ENCODE measurements around the gene SCAP. TPM values are rescaled to one million over a fixed set of nuclear protein-coding genes. Genes with fewer than 3 reads are reported as not detected.
"Not testable (repeated sequence)": the region's sequence is repeated elsewhere in the genome, so short reads cannot be mapped to it uniquely, and the experiment has no call there.

Gene SCAP
- polyA plus RNA-seq, 4 donors, result 62.9 to 88.9 (median 73.0) TPM

GRCh38 chr3:47482366-47482765, 6.6 kb upstream of the SCAP start:
- DNase-seq (ENCODE audit: low read depth in 4 of 4, low spot score in 3 of 4), result no peak

GRCh38 chr3:47481763-47482162, 6.0 kb upstream of the SCAP start:
- not testable (repeated sequence) for DNase-seq (ENCODE audit: low read depth in 4 of 4, low spot score in 3 of 4)

- DNase-seq (ENCODE audit: low read depth in 4 of 4, low spot score in 3 of 4), result not testable (repeated sequence)
Measured at GRCh38 chr3:47480267-47480666, 4.5 kb upstream of the SCAP start.

GRCh38 chr3:47479826-47480160, 4.1 kb upstream of the SCAP start:
- no peak for DNase-seq (ENCODE audit: low read depth in 4 of 4, low spot score in 3 of 4)

DNA sequence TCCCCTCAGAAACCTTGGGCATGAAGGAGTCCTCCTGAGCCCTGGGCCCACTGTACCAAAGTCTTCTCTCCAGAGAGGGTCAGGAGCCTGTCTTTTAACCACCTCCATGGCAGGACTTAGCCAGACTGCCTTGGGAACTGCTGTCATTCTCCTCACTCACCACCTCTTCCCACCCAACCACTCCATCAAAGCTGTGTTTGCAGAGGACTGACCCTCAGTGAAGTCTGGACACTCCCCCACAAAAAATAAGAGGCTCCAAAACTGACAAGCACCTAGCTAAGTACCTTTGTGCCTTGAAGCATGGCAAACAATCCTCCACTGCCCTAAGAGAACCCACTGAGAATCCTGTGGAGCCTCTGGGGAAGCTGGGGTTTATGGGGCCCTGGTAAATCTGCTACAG, 2.3 kb upstream of the SCAP start:
- DNase-seq (ENCODE audit: low read depth in 4 of 4, low spot score in 3 of 4), result no peak

- DNase-seq (ENCODE audit: low read depth in 4 of 4, low spot score in 3 of 4), result no peak
Measured at GRCh38 chr3:47476644-47477199, 981 bp upstream of the SCAP start.

GRCh38 chr3:47476330-47476626, 537 bp upstream of the SCAP start:
- DNase-seq (ENCODE audit: low read depth in 4 of 4, low spot score in 3 of 4), result no peak

GRCh38 chr3:47475029-47475569, 642 bp downstream of the SCAP start:
- peak in 3 of 4 donors; percentile 10 to 33 (median 11) for DNase-seq (ENCODE audit: low read depth in 4 of 4, low spot score in 3 of 4)

DNA sequence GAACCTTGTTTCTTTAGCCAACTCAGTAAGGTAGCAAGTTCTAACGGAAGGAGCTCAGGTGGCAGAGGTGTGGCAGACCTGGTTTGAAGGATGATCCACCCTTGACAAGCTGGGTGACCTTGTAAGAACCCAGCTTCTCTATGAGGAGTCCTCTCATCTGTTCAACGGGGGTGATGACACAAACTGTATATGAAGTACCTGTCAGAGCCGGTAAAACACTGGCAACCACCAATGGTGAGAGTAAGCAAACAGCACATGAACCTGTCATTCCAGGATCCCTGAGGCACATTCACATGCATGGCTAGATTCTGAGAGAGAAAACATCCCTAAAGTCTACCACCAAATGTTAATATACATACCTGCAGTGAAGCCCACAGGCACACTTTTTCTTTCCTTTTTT, 2.4 kb downstream of the SCAP start:
- DNase-seq (ENCODE audit: low read depth in 4 of 4, low spot score in 3 of 4), result no peak

DNA sequence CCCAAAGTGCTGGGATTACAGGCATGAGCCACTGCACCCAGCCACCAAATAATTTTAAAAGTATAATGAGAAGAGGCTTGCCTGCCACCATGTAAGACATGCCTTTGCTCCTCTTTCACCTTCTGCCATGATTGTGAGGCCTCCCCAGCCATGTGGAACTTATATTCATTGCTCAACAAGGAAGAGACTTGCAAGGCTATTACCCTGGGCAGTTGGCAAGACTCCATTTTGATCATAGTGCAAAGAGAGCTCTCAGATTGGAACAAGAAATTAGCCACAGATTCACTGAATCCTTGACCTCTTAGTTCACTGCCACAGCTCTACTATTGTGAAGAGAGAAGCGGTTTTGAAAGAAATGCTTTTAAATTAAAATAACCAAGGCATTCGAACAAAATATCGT, 6.1 kb downstream of the SCAP start:
- DNase-seq (ENCODE audit: low read depth in 4 of 4, low spot score in 3 of 4), result no peak

DNA sequence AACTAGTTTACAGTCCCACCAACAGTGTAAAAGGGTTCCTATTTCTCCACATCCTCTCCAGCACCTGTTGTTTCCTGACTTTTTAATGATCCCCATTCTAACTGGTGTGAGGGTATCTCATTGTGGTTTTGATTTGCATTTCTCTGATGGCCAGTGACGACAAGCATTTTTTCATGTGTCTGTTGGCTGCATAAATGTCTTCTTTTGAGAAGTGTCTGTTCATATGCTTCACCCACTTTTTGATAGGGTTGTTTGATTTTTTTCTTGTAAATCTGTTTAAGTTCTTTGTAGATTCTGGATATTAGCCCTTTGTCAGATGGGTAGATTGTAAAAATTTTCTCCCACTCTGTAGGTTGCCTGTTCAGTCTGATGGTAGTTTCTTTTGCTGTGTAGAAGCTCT, 7.4 kb downstream of the SCAP start:
- not testable (repeated sequence) for DNase-seq (ENCODE audit: low read depth in 4 of 4, low spot score in 3 of 4)

DNA sequence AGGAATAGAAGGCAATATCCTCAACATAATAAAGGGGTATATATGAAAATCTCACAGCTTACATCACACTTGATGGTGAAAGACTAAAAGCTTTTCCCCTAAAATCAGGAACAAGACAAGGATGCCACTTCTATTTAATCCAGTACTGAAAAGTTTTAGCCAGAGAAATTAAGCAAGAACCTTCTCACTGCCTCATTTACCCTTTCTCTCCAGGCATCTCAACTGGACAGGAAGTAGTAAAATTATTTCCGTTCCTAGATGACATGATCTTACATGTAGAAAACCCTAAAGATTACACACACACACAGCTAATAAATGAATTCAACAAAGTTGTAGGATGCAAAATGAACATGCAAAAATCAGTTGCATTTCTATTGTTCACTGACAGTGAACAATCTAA, 11.2 kb downstream of the SCAP start:
- no peak for DNase-seq (ENCODE audit: low read depth in 4 of 4, low spot score in 3 of 4)

GRCh38 chr3:47459534-47460085, 16.1 kb downstream of the SCAP start:
- not testable (repeated sequence) for DNase-seq (ENCODE audit: low read depth in 4 of 4, low spot score in 3 of 4)

DNA sequence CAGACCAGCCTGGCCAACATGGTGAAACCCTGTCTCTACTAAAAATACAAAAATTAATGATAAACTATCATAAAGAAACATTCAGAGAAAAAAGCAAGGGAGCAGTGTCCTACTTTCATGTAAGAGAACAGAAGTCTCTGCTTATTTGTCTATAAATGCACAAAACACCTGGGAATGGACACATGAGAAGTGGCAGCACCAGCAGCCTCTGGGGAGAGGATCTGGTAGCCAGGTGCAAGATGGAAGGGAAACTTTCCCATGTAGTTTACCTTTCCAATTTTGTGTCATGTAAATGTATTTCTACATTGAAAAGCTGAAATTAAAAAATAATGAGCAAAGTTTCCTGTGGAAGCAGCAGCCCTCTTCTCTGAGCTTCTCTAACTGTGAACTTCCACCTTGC, 18.8 kb downstream of the SCAP start:
- DNase-seq (ENCODE audit: low read depth in 4 of 4, low spot score in 3 of 4), result no peak

GRCh38 chr3:47455806-47456452, 19.8 kb downstream of the SCAP start:
- no peak for DNase-seq (ENCODE audit: low read depth in 4 of 4, low spot score in 3 of 4)

DNA sequence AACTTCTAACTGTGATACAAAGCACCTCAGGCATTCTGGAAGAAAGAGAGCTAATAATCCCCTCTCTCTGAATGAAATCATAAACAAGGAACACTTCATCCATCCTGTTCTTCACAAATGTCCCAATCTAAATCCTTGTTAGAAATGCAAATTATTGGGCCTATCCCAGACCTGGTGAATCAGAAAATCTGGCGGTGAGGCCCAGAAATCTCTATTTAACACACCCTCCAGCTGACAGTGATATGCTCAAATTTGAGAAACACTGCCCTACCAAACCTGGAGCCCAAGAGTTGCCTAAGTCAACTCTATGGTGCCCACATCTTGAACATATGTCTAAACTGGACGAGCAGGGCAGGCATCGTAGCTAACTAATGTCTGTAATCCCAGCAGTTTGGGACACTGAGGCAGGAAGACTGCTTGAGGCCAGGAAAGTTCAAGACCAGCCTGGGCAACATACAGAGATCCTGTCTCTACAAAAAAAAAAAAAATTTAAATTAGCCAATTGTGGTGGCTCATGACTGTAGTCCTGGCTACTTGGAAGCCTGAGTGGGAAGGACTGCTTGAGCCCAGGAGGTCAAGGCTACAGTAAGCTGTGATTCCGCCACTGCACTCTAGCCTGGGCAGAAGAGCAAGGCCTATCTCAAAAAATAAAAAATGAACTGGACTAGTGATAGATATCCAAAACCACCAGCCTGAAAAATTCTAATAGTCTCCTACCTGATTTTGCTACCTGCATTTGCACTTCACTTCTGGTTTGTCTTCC, 23.1 kb downstream of the SCAP start:
- DNase-seq (ENCODE audit: low read depth in 4 of 4, low spot score in 3 of 4), result no peak

DNA sequence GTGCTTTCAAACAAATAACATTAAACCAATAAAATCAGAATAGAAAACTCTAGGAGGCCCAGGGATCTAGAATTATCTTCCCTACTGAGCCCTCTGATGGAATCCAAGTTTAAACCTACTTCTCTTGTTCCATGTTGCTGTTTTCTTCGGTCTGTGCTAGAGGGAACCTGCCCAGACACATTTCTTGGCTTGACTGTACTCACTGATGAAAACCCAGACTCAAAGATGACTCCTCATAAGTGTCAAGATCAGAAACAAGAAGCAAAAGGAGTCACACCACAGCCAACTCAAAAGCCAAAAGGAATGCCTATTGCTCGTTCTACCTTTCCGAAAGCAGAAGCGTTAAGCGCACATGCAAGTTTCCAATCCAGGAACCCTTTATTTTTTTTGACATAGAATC, 31.6 kb downstream of the SCAP start:
- DNase-seq (ENCODE audit: low read depth in 4 of 4, low spot score in 3 of 4), result no peak

GRCh38 chr3:47443611-47443995, 32.1 kb downstream of the SCAP start:
- no peak for DNase-seq (ENCODE audit: low read depth in 4 of 4, low spot score in 3 of 4)

GRCh38 chr3:47441796-47442551, 33.8 kb downstream of the SCAP start:
- no peak for DNase-seq (ENCODE audit: low read depth in 4 of 4, low spot score in 3 of 4)

GRCh38 chr3:47440131-47440530, 35.6 kb downstream of the SCAP start:
- no peak for DNase-seq (ENCODE audit: low read depth in 4 of 4, low spot score in 3 of 4)

- no peak for DNase-seq (ENCODE audit: low read depth in 4 of 4, low spot score in 3 of 4)
Measured at GRCh38 chr3:47436180-47436579, 39.6 kb downstream of the SCAP start.

Data from left renal pelvis (tissue), 4 donors.